K562 (cell line): ENCODE measurements around the gene SEMA6B. TPM values are rescaled to one million over a fixed set of nuclear protein-coding genes. Genes with fewer than 3 reads are reported as not detected.

ENCODE experiments used
- ATAC-seq: fragments of 200-7000 bp; cut with Tn5 transposase; 3 replicates; pipeline ENCODE4 v1.9.1; 2020; ENCODE audit warnings: moderate library complexity
- BruUV-seq: library from RNA; stranded (reverse); fragments of 400-500 nt; replicated peaks from 2 replicates; lab custom pipeline; 2021; lab: Mats Ljungman, UMichigan
- CTCF ChIA-PET: fragments of 300-600 bp; formaldehyde crosslinking; extraction: SDS; loops from one replicate; lab custom pipeline; 2021; ENCODE audit warnings: low intra/inter-chr PET ratio; lab: Yijun Ruan, JAX
- POLR2A ChIA-PET: fragments of 300-600, 350-650 bp; sonication (Branson Sonifier 250); formaldehyde crosslinking; extraction: SDS; loops from one replicate; lab custom pipeline; 2021; ENCODE audit warnings: antibody characterized with exemption, inconsistent platforms; lab: Yijun Ruan, JAX
- DNase-seq, 4 experiments: peaks; one replicate each; pipeline versions ENCODE4 v3.0.0 to v3.0.0-alpha.2; 2011 to 2018; ENCODE audit warnings: low spot score in 3 of 4, mixed read lengths in 3 of 4; ENCODE audit errors: extremely low read depth in 1 of 4
- FAIRE-seq: peaks from 2 replicates; lab custom pipeline; 2011; peaks lifted over from hg19 to GRCh38; lab: Jason Lieb, UNC
- H2AFZ ChIP-seq: 2 replicates; pipeline ENCODE4 v1.6.0; 2011; ENCODE audit warnings: low read depth, low read length, control low read depth, inconsistent platforms
- H3K27ac ChIP-seq: fragments of 200-600 bp; 3 replicates; pipeline ENCODE4 v1.8.0; 2011; ENCODE audit warnings: low read depth, mild to moderate bottlenecking, control low read depth, inconsistent platforms, low read length, moderate library complexity, mixed read lengths; ENCODE audit errors: extremely low read depth
- H3K27me3 ChIP-seq, 2 experiments: fragments of 300-600 bp in 1 of 2; 2 replicates in 1 of 2; 3 replicates in 1 of 2; pipeline versions ENCODE4 v1.6.0 to v1.8.0; 2011; ENCODE audit warnings: inconsistent platforms in 2 of 2, low read length in 2 of 2, mild to moderate bottlenecking in 1 of 2, mixed read lengths in 1 of 2, moderate library complexity in 1 of 2; ENCODE audit not compliant: control insufficient read depth in 2 of 2, insufficient read depth in 2 of 2
- H3K36me3 ChIP-seq: fragments of 300-600 bp; 3 replicates; pipeline ENCODE4 v1.8.0; 2011; ENCODE audit warnings: mild to moderate bottlenecking, low read length, inconsistent platforms; ENCODE audit not compliant: control insufficient read depth, insufficient read depth
- H3K4me1 ChIP-seq, 2 experiments: fragments of 200-600 bp in 1 of 2; replicated peaks in 1 of 2; 2 replicates in 1 of 2; 3 replicates in 1 of 2; pipeline versions ENCODE4 v1.5.1 to v1.8.0; 2011; ENCODE audit warnings: inconsistent platforms in 2 of 2, low read length in 2 of 2, mild to moderate bottlenecking in 1 of 2, mixed read lengths in 1 of 2, moderate library complexity in 1 of 2; ENCODE audit not compliant: control insufficient read depth in 2 of 2, insufficient read depth in 2 of 2
- H3K4me2 ChIP-seq: 2 replicates; pipeline ENCODE4 v1.6.1; 2011; ENCODE audit warnings: low read length, control low read depth, inconsistent platforms, mixed read lengths; ENCODE audit not compliant: insufficient read depth
- H3K4me3 ChIP-seq: fragments of 200-600 bp; sonication (generic), shearing (Covaris generic); 2 replicates; pipeline ENCODE4 v1.5.1; 2016; ENCODE audit warnings: control low read depth, inconsistent platforms
- H3K79me2 ChIP-seq: fragments of 200-600 bp; 3 replicates; pipeline ENCODE4 v1.8.0; 2011; ENCODE audit warnings: low read length, inconsistent platforms; ENCODE audit not compliant: control insufficient read depth, insufficient read depth
- H3K9ac ChIP-seq, 2 experiments: 2 replicates each; pipeline versions ENCODE4 v1.6.0 to v1.6.1; 2011; ENCODE audit warnings: low read depth in 2 of 2, low read length in 2 of 2, control low read depth in 1 of 2, inconsistent platforms in 1 of 2, mild to moderate bottlenecking in 1 of 2, mixed read lengths in 1 of 2; ENCODE audit not compliant: insufficient read depth in 1 of 2
- H3K9me1 ChIP-seq: one replicate; pipeline ENCODE4 v1.6.0; 2011; ENCODE audit warnings: inconsistent platforms, mild to moderate bottlenecking, low read length, moderate library complexity; ENCODE audit not compliant: control insufficient read depth, insufficient read depth
- H3K9me3 ChIP-seq: replicated peaks from 2 replicates; pipeline ENCODE4 v1.5.1; 2011; ENCODE audit warnings: low read depth, low read length, inconsistent platforms; ENCODE audit not compliant: control insufficient read depth, insufficient read depth
- H4K20me1 ChIP-seq: replicated peaks from 2 replicates; pipeline ENCODE4 v1.6.1; 2011; ENCODE audit warnings: low read length, inconsistent platforms, mixed read lengths; ENCODE audit not compliant: control insufficient read depth, insufficient read depth
- ARID3A ChIP-seq: IDR thresholded peaks from 2 replicates; pipeline ENCODE4 v1.6.1; 2012; ENCODE audit warnings: low read depth, low read length, improper control_type of control experiment, borderline replicate concordance
- BCOR ChIP-seq: fragments of 450-650 bp; IDR thresholded peaks from 2 replicates; pipeline ENCODE4 v1.6.1; 2016
- CAMTA2 ChIP-seq: fragments of 250-450 bp; sonication (Bioruptor Pico); conservative IDR thresholded peaks from 2 replicates; pipeline ENCODE4 v1.5.1; 2022
- ETV6 ChIP-seq, 3 experiments: fragments of 150-350 bp in 1 of 3; sonication (generic) in 1 of 3; formaldehyde crosslinking in 1 of 3; IDR thresholded peaks; 2 replicates each; pipeline versions ENCODE4 v1.6.1 to v1.8.0; 2014 to 2022; ENCODE audit warnings: borderline replicate concordance in 2 of 3, low read depth in 2 of 3, antibody characterized with exemption in 1 of 3, low read length in 1 of 3, mild to moderate bottlenecking in 1 of 3, missing genetic modification reagents in 1 of 3
- GTF2B ChIP-seq: IDR thresholded peaks from 2 replicates; pipeline ENCODE4 v1.6.1; 2011; ENCODE audit not compliant: insufficient read length; ENCODE audit errors: extremely low read depth
- IRF1 ChIP-seq: sonication (generic); formaldehyde crosslinking; IDR thresholded peaks from 2 replicates; pipeline ENCODE4 v1.8.0; 2022; ENCODE audit warnings: missing genetic modification reagents, mild to moderate bottlenecking, borderline replicate concordance
- MXI1 ChIP-seq: IDR thresholded peaks from 2 replicates; pipeline ENCODE4 v1.6.1; 2011; ENCODE audit warnings: low read depth, mild to moderate bottlenecking, improper control_type of control experiment, low read length
- PREB ChIP-seq: sonication (generic); formaldehyde crosslinking; IDR thresholded peaks from 2 replicates; pipeline ENCODE4 v1.8.1; 2023; ENCODE audit warnings: mild to moderate bottlenecking, missing genetic modification reagents
- SP2 ChIP-seq: IDR thresholded peaks from 2 replicates; pipeline ENCODE4 v1.6.1; 2011; ENCODE audit warnings: mild to moderate bottlenecking, low read depth, low read length, moderate library complexity; ENCODE audit not compliant: poor library complexity, severe bottlenecking; ENCODE audit errors: extremely low read depth
- XRCC5 ChIP-seq: fragments of 200-400 bp; formaldehyde crosslinking; IDR thresholded peaks from 2 replicates; pipeline ENCODE4 v1.6.1; 2017; ENCODE audit warnings: low read depth, mild to moderate bottlenecking, low read length
- ZNF398 ChIP-seq: fragments of 250-450 bp; sonication (Bioruptor Pico); IDR thresholded peaks from 2 replicates; pipeline ENCODE4 v1.8.0; 2021; ENCODE audit warnings: moderate library complexity, mild to moderate bottlenecking, inconsistent platforms
- ZNF436 ChIP-seq: fragments of 250-450, 450-650 bp; sonication (Bioruptor Pico); formaldehyde crosslinking; IDR thresholded peaks from 2 replicates; pipeline ENCODE4 v1.7.0; 2020; ENCODE audit warnings: mild to moderate bottlenecking
- WGBS: fragments of 100-300 bp; shearing (Covaris generic); methylation state at CpG from one replicate; pipeline ENCODE4 v1.1.6; 2016; ENCODE audit warnings: low coverage, mixed read lengths; ENCODE audit not compliant: insufficient coverage; ENCODE audit errors: missing lambda C conversion rate; 5-methylcytosine and 5-hydroxymethylcytosine counted together
- in situ Hi-C: fragments of 300-500 bp; cut with MboI; formaldehyde crosslinking; loops from 4 replicates; pipeline ENCODE4 v1.15.0; 2018; ENCODE audit warnings: inconsistent platforms, mixed read lengths
- intact Hi-C: fragments of 100-400 bp; cut with micrococcal nuclease; formaldehyde crosslinking; loops from 2 replicates; pipeline ENCODE4 v1.14.2; 2022
- polyA plus RNA-seq, 8 experiments: library from polyadenylated mRNA; depleted of rRNA in 4 of 8; stranded (reverse) in 5 of 8; unstranded in 3 of 8; fragments of >200 nt; fragmentation: Nextera tagmentation in 2 of 8; fragmentation: Illumina TruSeq in 1 of 8; extraction: Ambion mirVana in 2 of 8; extraction: Trizol in 1 of 8; gene quantifications; 2 replicates each; pipeline versions ENCODE4 v1.2.1 to v1.2.3, GENCODE V29; 2011 to 2014; ENCODE audit warnings: inconsistent platforms in 1 of 8, missing spikeins in 1 of 8
- total RNA-seq, 7 experiments: library from RNA; depleted of rRNA in 6 of 7; stranded (reverse); fragments of >200 nt in 6 of 7; fragmentation: Illumina TruSeq in 2 of 7; extraction: Trizol in 2 of 7; gene quantifications; 2 replicates each; pipeline versions ENCODE4 v1.2.1 to v1.2.3, GENCODE V29; 2011 to 2021; ENCODE audit warnings: low replicate concordance in 1 of 7

SEMA6B gene
- total and polyA plus RNA-seq, 9 of the 15 experiments (the other 6 are each of a cell fraction or from before 2014, with no cell fraction given) = 0.65 to 4.6 (median 2.5) TPM; not detected in 2

- TF ChIP-seq GTF2B = no peak
- TF ChIP-seq CAMTA2 = no peak
- no peak for TF ChIP-seq MXI1
- TF ChIP-seq PREB (CRISPR knock-in tag) = no peak
These were observed 39.8 kb downstream of the SEMA6B start (continued) for GRCh38 chr19:4519521-4520277.

- ChIA-PET CTCF (no interaction called here), POLR2A (interaction anchor here (1.2 kb wide), 1 partner anchor 21 kb away, joined by 3 read pairs; the partner anchor contains the start of gene LRG1)
- Histone ChIP-seq H3K27me3 (peaks cover 4 to 14% of the 10 kb centered on the region in 2 experiments; a peak in 3 of 5 replicates), H4K20me1 (0 out of 2 replicates have a peak, but pooled peaks cover 3% of the 10 kb centered on the region), H3K79me2 (no peaks in the 10 kb centered on the region), H3K9ac (peak overlapping the region in 1 of 2 experiments; percentile 42; a peak in 1 of 4 replicates), H3K9me3 (no peaks in the 10 kb centered on the region), H3K4me2 (no peak overlapping the region), H3K9me1 (no peaks in the 10 kb centered on the region), H3K4me1 (peaks cover 0 to 36% of the 10 kb centered on the region in 2 experiments; a peak in 2 of 5 replicates), H2AFZ (no peak overlapping the region), H3K36me3 (no peaks in the 10 kb centered on the region), H3K4me3 (no peak overlapping the region), H3K27ac (no peak overlapping the region)
- no TSS peak for BruUV-seq
- in situ Hi-C loops (loop anchor here (5.0 kb wide), 1 partner anchor 247 kb away; no protein-coding TSS in a partner anchor), intact Hi-C loops (no loop called here)
- 41% methylated on average over 6 of the region's 6 CpGs for WGBS
- no peak for DNase-seq
- FAIRE-seq = no peak
- no peak for ATAC-seq
- TF ChIP-seq ETV6 (IDR thresholded peaks at IDR 0.05; ENCODE audit: borderline replicate concordance in 1 of 2, low read depth in 2 of 2, low read length in 1 of 2) (no peak), ETV6 (CRISPR knock-in tag; IDR thresholded peaks at IDR 0.05; ENCODE audit: borderline replicate concordance) (no peak), SP2 (no peak), ZNF436 (CRISPR knock-in tag) (peak; percentile 51; the same call in 1 of the 2 replicates), XRCC5 (no peak), ARID3A (no peak), ZNF398 (no peak), IRF1 (CRISPR knock-in tag) (no peak), BCOR (peak; percentile 39; the same call in 1 of the 2 replicates)
These were observed 40.4 kb downstream of the SEMA6B start for GRCh38 chr19:4519172-4519496.
